NCI-H1092 treated with DMSO at 0.1 percent for 48 hours (cell line): Measurements from ENCODE around the gene LOXL1.

Experiments
- DNase-seq: peaks from one replicate; lab custom pipeline; 2025; lab: John Stamatoyannopoulos, UW

The LOXL1 gene

DNA sequence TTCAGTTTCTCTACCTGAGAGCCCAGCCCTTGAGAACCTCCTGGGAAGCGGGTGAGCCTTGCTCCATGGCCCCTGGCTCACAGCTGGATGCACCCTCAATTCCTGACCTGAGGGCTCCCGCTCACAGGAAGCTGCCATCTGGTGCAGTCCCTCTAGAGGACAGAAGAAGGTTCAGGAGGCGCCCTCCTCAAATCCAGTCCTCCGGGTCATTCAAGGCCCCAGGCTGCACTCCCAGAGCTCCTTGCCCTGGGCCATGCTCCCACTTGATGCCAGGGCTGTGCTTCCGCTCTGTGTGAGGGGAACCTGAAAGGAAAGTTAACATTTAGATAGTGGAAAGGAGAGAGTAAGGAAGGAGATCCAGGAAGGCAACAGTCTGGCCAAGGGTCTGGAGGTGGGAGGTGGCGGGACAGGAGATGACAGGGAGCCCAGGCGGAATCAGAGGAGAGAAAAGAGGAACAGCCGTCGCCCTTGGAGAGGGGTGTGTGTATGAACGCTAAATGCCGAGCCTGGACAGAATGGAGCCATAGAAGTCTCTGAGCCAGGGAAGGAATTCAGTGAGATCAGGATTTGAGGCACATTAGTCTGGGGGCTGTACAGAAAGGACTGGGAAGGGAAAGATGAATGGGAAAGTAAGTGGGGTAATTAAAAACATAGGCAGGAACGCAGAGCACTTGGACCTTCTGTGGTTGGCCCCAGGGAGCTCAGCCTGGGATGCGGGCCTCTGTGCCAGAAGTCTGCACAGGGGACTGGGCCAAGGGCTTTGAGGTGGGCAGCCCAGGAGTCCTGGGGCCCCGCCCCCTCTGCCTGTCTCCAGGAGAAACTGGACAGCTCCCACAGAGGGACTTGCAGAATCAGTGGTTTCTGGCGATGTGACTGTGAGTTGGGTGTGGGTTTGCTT lies 26.8 kb upstream of the LOXL1 start:
- no peak for DNase-seq

DNA sequence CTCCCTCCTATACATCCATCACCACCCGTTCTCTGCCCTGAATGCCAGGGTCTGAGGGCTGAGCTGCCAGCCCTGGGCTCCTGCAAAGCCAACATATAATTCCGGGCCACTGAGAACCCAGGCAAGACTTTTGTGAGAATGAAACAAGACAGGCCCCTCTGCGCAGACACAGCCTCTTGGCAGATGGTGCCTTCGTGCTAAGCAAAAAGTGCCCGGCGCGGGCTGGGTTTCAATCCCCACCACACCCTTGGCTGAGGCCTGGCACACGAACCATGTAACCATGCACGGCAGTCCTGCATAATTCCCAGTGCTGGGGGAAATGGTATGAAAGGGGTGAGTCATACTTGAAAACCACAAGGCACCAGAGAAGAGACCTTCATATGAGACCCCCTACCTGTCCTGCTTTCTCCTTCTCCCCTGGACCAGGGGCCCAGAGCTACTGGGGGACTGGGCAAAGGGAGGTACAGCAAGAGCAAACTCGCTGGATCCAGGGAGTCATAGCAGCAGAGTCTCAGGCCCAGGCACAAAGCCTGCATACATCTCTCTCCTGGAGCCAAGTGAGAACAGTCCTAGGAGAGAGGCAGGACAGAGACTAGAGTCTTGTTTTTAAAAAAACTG lies 26.1 kb upstream of the LOXL1 start:
- DNase-seq = no peak

DNA sequence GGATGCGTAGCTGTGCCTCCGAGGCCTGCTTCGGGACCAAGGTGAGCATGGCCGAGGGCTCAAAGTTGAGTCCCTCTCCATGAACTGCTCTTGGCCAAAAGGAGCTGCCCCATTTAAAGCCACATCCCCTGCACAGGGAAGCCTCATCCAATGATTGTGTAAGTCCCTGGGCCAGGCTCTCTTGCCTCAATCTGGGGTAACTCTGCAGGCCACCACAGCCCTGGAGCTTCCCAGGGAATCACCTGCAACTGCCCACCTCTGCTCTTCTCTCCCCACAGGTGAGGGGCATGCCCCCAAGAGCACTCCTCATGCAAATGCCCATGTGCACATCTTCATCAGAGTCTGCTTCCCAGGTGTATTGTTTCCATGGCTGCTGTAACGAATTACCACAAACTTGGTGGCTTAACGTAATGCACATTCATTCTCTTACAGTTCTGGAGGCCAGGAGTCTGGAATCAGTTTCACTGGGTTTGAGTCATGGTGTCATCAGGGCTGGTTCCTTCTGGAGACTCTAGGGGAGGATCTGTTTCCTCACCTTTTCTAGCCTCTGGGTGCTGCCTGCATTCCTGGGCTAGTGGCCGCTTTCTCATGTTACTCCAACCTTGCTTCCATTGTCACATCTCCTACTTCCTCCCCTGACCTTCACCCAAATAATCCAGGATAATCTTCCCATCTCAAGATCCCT lies 25.0 kb upstream of the LOXL1 start:
- DNase-seq = no peak

- no peak for DNase-seq
Measured at GRCh38 chr15:73902121-73903020, 23.9 kb upstream of the LOXL1 start.

GRCh38 chr15:73904026-73904815 lies 22.0 kb upstream of the LOXL1 start:
- DNase-seq = no peak

- no peak for DNase-seq
Measured at GRCh38 chr15:73905225-73905827, 20.9 kb upstream of the LOXL1 start.

DNA sequence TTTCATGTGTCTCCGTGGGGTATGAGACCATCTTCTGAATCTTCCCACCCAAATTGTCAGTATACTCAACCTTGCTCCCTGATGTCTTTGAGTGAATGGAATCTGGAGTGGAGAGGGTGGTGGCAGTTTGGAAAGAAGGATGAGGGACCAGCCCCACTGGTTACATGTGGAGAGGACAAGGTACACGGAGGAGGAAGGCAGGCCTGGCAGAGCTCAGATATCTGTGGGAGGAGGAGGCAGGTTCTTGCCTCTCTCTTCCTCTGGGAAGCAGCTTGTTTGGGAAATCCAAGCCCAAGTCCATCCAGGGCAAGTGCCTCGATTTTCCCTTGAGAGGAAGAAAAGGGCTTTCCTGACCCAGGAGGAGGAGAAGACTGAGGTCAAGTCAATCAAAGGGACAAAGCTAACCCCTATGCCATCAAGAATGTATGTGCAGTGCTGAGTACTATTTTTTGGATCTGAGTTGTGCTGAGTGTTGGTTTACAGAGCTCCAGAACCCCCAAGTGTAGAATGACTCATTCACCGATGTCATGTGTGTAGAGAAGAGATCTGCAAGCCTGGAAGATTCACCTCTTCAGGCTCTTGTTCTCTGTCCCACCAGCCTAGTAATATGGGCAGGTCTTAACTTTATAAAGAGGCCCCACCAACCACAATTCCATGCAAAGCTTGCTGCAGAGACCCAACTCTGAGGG lies 19.8 kb upstream of the LOXL1 start:
- DNase-seq = no peak

- no peak for DNase-seq
Measured at GRCh38 chr15:73907035-73907408, 19.2 kb upstream of the LOXL1 start.

DNA sequence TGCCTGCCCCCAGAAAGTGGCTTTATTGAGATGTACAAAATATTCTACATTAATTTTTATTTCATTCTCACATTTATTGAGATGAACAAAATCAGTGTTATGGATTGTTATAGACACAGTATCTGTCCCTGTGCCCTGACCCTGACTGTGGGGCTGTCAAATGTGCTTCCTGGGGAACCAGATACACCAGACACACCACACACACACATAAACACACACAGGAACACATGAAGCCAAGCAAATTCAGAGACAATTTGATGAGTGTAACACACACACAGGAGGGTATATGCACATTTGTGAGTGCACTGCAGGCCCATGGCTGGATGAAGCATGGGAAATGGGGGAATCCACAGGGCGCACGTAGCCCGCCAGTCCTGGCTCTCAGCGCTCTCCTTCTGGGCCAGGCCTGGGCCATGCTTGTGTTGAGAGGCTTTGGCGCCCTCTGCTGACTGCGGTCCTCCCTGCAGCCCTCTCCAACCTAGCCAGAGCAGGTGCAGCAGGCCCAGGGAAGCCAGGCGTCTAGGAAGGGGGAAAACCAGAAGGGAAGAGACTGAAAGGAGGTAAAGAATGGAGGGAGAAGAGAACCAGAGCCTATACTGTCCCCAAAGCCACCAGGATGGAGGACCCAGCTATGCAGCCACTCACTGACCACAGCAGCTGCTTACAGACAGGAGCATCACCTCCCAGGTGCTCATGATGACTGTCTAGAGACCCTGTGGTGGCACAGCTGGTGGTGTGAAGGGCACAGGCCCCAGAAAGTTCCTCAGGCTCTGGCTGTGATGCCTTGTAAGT lies 18.0 kb upstream of the LOXL1 start:
- DNase-seq = peak; percentile 58

- no peak for DNase-seq
Measured at GRCh38 chr15:73908822-73909122, 17.5 kb upstream of the LOXL1 start.

DNA sequence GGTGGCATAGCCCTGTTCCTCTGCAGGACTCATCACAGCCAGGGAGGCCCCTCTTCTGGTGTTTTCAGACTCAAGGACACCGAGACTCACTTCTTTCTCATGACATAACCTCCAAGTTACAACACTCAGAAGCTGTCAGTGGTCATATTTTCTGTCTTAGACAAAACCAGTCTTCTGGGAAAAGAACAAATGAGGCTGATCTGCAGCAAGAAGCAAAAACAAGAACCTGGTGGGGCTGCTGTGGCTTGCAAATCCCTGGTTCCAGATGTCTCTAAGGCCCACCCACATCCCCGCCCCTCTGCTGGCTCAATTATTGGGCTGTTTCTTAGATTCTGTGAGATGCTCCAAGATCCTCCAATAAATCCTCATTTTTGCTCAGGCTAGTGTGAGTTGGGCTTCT lies 16.6 kb upstream of the LOXL1 start:
- no peak for DNase-seq

- no peak for DNase-seq
Measured at GRCh38 chr15:73910522-73911303, 15.5 kb upstream of the LOXL1 start.

GRCh38 chr15:73912030-73912596 lies 14.1 kb upstream of the LOXL1 start:
- DNase-seq = no peak

- no peak for DNase-seq
Measured at GRCh38 chr15:73914145-73914544, 12.1 kb upstream of the LOXL1 start.

- DNase-seq = no peak
Measured at GRCh38 chr15:73915082-73915481, 11.2 kb upstream of the LOXL1 start.

GRCh38 chr15:73918784-73919183 lies 7.5 kb upstream of the LOXL1 start:
- DNase-seq = no peak

DNA sequence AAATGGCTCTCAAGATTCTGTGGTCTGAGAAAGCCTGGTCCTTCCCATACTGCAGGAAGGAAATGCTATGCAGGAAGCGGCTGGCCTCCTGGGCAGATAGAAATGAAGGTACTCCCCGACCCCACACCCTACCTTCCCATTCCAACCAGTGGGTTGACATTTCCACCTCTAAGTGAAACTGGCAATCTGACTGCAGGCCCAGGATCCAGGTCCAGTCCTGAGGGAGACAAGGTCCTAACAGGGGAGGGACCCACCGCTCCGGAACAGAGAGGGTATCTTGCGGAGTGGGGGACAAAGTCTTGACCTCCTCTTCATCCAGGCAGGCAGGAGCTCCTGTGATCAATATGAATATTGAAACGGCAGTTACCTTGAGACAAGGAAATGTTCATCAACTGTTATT lies 6.6 kb upstream of the LOXL1 start:
- DNase-seq = no peak

- DNase-seq = no peak
Measured at GRCh38 chr15:73921254-73921925, 4.9 kb upstream of the LOXL1 start.
